Calu3 (cell line): ENCODE data around the gene SSBP4. TPM values are rescaled to one million over a fixed set of nuclear protein-coding genes. Genes with fewer than 3 reads are reported as not detected.

ENCODE experiments used
- BruUV-seq: library from RNA; stranded (reverse); fragments of 400-500 nt; replicated peaks from 2 replicates; lab custom pipeline; 2021; lab: Mats Ljungman, UMichigan
- CTCF ChIA-PET: fragments of 300-600 bp; sonication (Branson Sonifier 250); formaldehyde crosslinking; loops from one replicate; lab custom pipeline; 2022; ENCODE audit warnings: antibody characterized with exemption; lab: Charles Lee
- DNase-seq: peaks from one replicate; pipeline ENCODE4 v3.0.0; 2022
- H3K27ac Mint-ChIP-seq: one replicate; pipeline ENCODE4 v1.8.0; 2022; ENCODE audit warnings: mixed read lengths; ENCODE audit not compliant: unreplicated experiment
- H3K27me3 Mint-ChIP-seq: one replicate; pipeline ENCODE4 v1.8.0; 2022; ENCODE audit warnings: mixed read lengths; ENCODE audit not compliant: unreplicated experiment
- H3K36me3 Mint-ChIP-seq: one replicate; pipeline ENCODE4 v1.8.0; 2022; ENCODE audit warnings: mild to moderate bottlenecking, moderate library complexity, mixed read lengths; ENCODE audit not compliant: insufficient read depth, unreplicated experiment
- H3K4me1 Mint-ChIP-seq: one replicate; pipeline ENCODE4 v1.8.0; 2022; ENCODE audit warnings: mild to moderate bottlenecking, low read depth, mixed read lengths; ENCODE audit not compliant: unreplicated experiment
- H3K4me3 Mint-ChIP-seq: one replicate; pipeline ENCODE4 v1.8.0; 2022; ENCODE audit warnings: mild to moderate bottlenecking, low read depth, moderate library complexity, mixed read lengths; ENCODE audit not compliant: unreplicated experiment
- H3K9me3 Mint-ChIP-seq: one replicate; pipeline ENCODE4 v1.8.0; 2022; ENCODE audit warnings: low read depth, mixed read lengths; ENCODE audit not compliant: unreplicated experiment
- CTCF ChIP-seq: fragments of 200-600 bp; IDR thresholded peaks from one replicate; pipeline ENCODE4 v1.8.0; 2022; ENCODE audit warnings: antibody characterized with exemption; ENCODE audit not compliant: unreplicated experiment
- intact Hi-C: fragments of 100-400 bp; cut with micrococcal nuclease; formaldehyde crosslinking; loops from one replicate; pipeline ENCODE4 v1.10.0; 2022; ENCODE audit not compliant: unreplicated experiment
- total RNA-seq: library from RNA; stranded (reverse); gene quantifications from 2 replicates; pipeline ENCODE4 v1.2.3, GENCODE V29; 2022

Gene SSBP4
- total RNA-seq, 1 experiment from 2014 or later = 51.5 TPM

- DNase-seq = peak; percentile 61
- BruUV-seq = no TSS peak
- Mint-ChIP-seq H3K36me3 (peaks cover 57% of the 10 kb centered on the region), H3K4me3 (peak overlapping the region; percentile 76), H3K4me1 (peaks cover 28% of the 10 kb centered on the region), H3K9me3 (no peaks in the 10 kb centered on the region), H3K27me3 (no peaks in the 10 kb centered on the region), H3K27ac (no peak overlapping the region)
- CTCF ChIA-PET = interaction anchor here (0.5 to 0.9 kb wide), 4 partner anchors 9 to 39 kb away, joined by 3 to 9 read pairs (median 8); no protein-coding TSS in a partner anchor
- TF ChIP-seq CTCF = peak; percentile 87
- intact Hi-C loops = no loop called here
Observed at GRCh38 chr19:18388100-18388959, 30.9 kb upstream of the SSBP4 start.

- Mint-ChIP-seq H3K9me3 (no peaks in the 10 kb centered on the region), H3K27ac (peak overlapping the region; percentile 79), H3K4me3 (peak overlapping the region; percentile 76), H3K27me3 (no peaks in the 10 kb centered on the region), H3K4me1 (peaks cover 28% of the 10 kb centered on the region), H3K36me3 (peaks cover 57% of the 10 kb centered on the region)
- no TSS peak for BruUV-seq
- no peak for TF ChIP-seq CTCF
- intact Hi-C loops = no loop called here
- CTCF ChIA-PET = no interaction called here
- no peak for DNase-seq
Observed at GRCh38 chr19:18388960-18389725, 30.1 kb upstream of the SSBP4 start.

- peak overlapping the region; percentile 76 for H3K4me3 Mint-ChIP-seq
- no peaks in the 10 kb centered on the region for H3K9me3 Mint-ChIP-seq
- TF ChIP-seq CTCF = no peak
- no TSS peak for BruUV-seq
- DNase-seq = no peak
- CTCF ChIA-PET = no interaction called here
- H3K27me3 Mint-ChIP-seq = no peaks in the 10 kb centered on the region
- H3K4me1 Mint-ChIP-seq = peaks cover 28% of the 10 kb centered on the region
- intact Hi-C loops = no loop called here
- peak overlapping the region; percentile 80 for H3K27ac Mint-ChIP-seq
- peaks cover 57% of the 10 kb centered on the region for H3K36me3 Mint-ChIP-seq
Observed at GRCh38 chr19:18389726-18390064, 29.5 kb upstream of the SSBP4 start.

GRCh38 chr19:18390065-18390907 is 28.9 kb upstream of the SSBP4 start:
- no TSS peak for BruUV-seq
- Mint-ChIP-seq H3K9me3 (no peaks in the 10 kb centered on the region), H3K27me3 (no peaks in the 10 kb centered on the region), H3K4me3 (peak overlapping the region; percentile 76), H3K4me1 (peaks cover 27% of the 10 kb centered on the region), H3K36me3 (peaks cover 57% of the 10 kb centered on the region), H3K27ac (peak overlapping the region; percentile 80)
- no peak for DNase-seq
- TF ChIP-seq CTCF = no peak
- intact Hi-C loops = no loop called here
- CTCF ChIA-PET = interaction anchor here (0.5 to 0.8 kb wide), 3 partner anchors 13 to 62 kb away, joined by 3 to 7 read pairs (median 3); no protein-coding TSS in a partner anchor
